Sigmoid colon (tissue), 4 donors: ENCODE data around the gene ZNF700.

Experiments used
- POLR2AphosphoS5 ChIP-seq, 4 donors: sonication (generic); formaldehyde crosslinking; IDR thresholded peaks; one replicate each; pipeline ENCODE4 v1.6.1; 2017; ENCODE audit warnings: antibody characterized with exemption in 4 of 4
- TF ChIP-seq, protein P1 (sequence below), 4 experiments: fragments of 450-650 bp in 3 of 4; fragments of 200-600 bp in 1 of 4; IDR thresholded peaks; one replicate each; pipeline ENCODE4 v1.5.1; 2016 to 2019; ENCODE audit warnings: antibody characterized with exemption in 4 of 4, mild to moderate bottlenecking in 3 of 4, moderate library complexity in 2 of 4

DNA sequence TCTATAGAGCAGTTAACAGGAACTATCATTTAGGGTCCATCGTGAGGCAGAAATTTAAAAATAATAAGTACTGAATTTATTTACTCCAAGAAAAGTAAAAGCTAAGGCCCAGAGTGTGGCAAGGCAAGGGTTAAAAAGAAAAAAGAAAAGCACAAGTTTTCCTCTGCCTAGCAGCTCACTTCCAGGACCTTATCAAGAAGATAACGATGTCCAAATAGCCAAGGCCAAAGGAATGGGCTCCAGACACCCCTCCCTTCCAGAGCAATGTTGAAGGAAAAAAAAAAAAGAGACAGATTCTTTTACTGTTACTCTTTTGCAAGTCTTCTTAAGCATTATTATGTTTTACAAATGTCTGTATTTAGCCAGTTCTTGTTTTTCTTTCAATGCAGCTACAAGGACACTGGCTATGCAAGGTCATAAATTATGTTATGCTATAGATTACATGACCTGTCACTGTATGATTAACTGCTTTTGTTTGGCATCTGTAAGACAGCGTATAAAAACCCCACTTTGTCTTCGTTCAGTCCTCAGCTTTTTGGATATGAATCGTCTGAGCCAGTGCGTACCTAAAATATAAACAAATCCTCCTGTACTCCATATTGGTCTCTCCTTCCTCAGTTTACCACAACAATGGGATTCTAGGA, 2.9 kb upstream of the ZNF700 start:
- TF ChIP-seq POLR2AphosphoS5 (IDR thresholded peaks at IDR 0.05): no peak
- TF ChIP-seq, protein P1, sequence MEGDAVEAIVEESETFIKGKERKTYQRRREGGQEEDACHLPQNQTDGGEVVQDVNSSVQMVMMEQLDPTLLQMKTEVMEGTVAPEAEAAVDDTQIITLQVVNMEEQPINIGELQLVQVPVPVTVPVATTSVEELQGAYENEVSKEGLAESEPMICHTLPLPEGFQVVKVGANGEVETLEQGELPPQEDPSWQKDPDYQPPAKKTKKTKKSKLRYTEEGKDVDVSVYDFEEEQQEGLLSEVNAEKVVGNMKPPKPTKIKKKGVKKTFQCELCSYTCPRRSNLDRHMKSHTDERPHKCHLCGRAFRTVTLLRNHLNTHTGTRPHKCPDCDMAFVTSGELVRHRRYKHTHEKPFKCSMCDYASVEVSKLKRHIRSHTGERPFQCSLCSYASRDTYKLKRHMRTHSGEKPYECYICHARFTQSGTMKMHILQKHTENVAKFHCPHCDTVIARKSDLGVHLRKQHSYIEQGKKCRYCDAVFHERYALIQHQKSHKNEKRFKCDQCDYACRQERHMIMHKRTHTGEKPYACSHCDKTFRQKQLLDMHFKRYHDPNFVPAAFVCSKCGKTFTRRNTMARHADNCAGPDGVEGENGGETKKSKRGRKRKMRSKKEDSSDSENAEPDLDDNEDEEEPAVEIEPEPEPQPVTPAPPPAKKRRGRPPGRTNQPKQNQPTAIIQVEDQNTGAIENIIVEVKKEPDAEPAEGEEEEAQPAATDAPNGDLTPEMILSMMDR (IDR thresholded peaks at IDR 0.05): no peak
